Activated T-helper 1 cell treated with anti-CD3 and anti-CD28 coated beads, Interleukin-12 subunit alpha, Interleukin-12 subunit beta, Interleukin-2, Interleukin-4 antibody, amounts not matched to agents 30 ng/mL and 10 ng/mL and 1 ng/mL, durations not matched to agents 14 hours and 24 hours and 36 hours (primary cell): ENCODE data around the gene ZNF205. TPM values are rescaled to one million over a fixed set of nuclear protein-coding genes. Genes with fewer than 3 reads are reported as not detected.
"Not testable (repeated sequence)": the region's sequence is repeated elsewhere in the genome, so short reads cannot be mapped to it uniquely, and the experiment has no call there.

Source experiments
- DNase-seq: peaks from one replicate; pipeline ENCODE4 v3.0.0; 2021; ENCODE audit warnings: low spot score
- H3K27ac Mint-ChIP-seq: one replicate; pipeline ENCODE4 v1.8.0; 2021; ENCODE audit warnings: mild to moderate bottlenecking, mixed read lengths
- H3K27me3 Mint-ChIP-seq: one replicate; pipeline ENCODE4 v1.8.0; 2022; ENCODE audit warnings: mild to moderate bottlenecking, moderate library complexity, mixed read lengths; ENCODE audit not compliant: insufficient read depth
- H3K36me3 Mint-ChIP-seq: one replicate; pipeline ENCODE4 v1.8.0; 2021; ENCODE audit warnings: low read depth, mixed read lengths
- H3K4me1 Mint-ChIP-seq: one replicate; pipeline ENCODE4 v1.8.0; 2021; ENCODE audit warnings: low read depth, mixed read lengths
- H3K4me3 Mint-ChIP-seq: one replicate; pipeline ENCODE4 v1.8.0; 2021; ENCODE audit warnings: mild to moderate bottlenecking, moderate library complexity, mixed read lengths
- H3K9me3 Mint-ChIP-seq: one replicate; pipeline ENCODE4 v1.8.0; 2021; ENCODE audit warnings: mixed read lengths
- intact Hi-C: fragments of 100-400 bp; cut with micrococcal nuclease; formaldehyde crosslinking; loops from one replicate; pipeline ENCODE4 v1.15.1; 2024
- total RNA-seq: library from RNA; stranded (reverse); gene quantifications from 2 replicates; pipeline ENCODE4 v1.2.3, GENCODE V29; 2022

Gene ZNF205
- total RNA-seq, 1 donor from 2014 or later, result 0.39 TPM

GRCh38 chr16:3073448-3073847, 38.9 kb upstream of the ZNF205 start:
- Mint-ChIP-seq H3K36me3 (peaks cover 29% of the 10 kb centered on the region), H3K4me3 (peak overlapping the region; percentile 84), H3K4me1 (peaks cover 81% of the 10 kb centered on the region), H3K27ac (peak overlapping the region; percentile 100), H3K9me3 (peaks cover 5% of the 10 kb centered on the region), H3K27me3 (peaks cover 2% of the 10 kb centered on the region)
- intact Hi-C loops, result no loop called here
- DNase-seq, result no peak

DNA sequence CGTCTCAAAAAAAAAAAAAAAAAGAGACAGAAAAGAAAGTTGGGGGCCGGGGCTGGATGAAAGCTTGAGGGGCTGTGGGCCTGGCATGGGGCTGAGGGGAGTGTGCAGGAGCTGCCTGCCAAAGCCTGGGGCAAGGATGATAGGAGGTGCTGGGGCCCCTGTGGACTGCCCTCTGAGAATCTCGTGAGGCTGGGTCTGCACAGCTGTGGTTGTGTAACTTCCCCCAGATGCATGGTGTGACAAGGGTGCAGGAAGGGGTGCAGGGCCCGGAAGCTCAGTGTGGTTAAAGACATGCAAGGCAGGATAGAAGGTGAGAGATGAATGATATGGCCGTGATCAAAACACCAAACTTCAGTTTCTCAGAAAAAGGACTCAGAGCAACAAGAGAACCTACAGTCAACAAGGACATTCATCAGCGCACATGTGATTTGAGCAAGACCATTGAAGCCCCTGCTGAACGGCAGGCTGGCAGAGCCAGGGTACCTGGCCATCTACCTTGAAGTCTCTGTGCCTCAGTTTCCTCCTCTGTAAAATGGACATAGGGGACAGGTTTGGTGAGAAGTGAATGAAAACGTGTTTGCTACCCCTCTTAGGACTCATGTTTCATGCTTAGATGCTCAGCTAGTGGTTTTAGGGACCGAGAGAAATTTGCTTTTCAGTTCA, 37.4 kb upstream of the ZNF205 start:
- peaks cover 29% of the 10 kb centered on the region for H3K36me3 Mint-ChIP-seq
- H3K27ac Mint-ChIP-seq, result peak overlapping the region; percentile 100
- peaks cover 2% of the 10 kb centered on the region for H3K27me3 Mint-ChIP-seq
- H3K4me3 Mint-ChIP-seq, result peak overlapping the region; percentile 84
- DNase-seq, result peak; percentile 85
- H3K9me3 Mint-ChIP-seq, result peaks cover 16% of the 10 kb centered on the region
- intact Hi-C loops, result loop anchor here (1.0 to 2.0 kb wide), 3 partner anchors 8 to 26 kb away; no protein-coding TSS in a partner anchor
- H3K4me1 Mint-ChIP-seq, result peaks cover 80% of the 10 kb centered on the region

GRCh38 chr16:3075523-3075915, 36.9 kb upstream of the ZNF205 start:
- no peak for DNase-seq
- peak overlapping the region; percentile 100 for H3K27ac Mint-ChIP-seq

GRCh38 chr16:3075946-3076345, 36.4 kb upstream of the ZNF205 start:
- intact Hi-C loops, result loop anchor here (1.0 to 2.0 kb wide), 3 partner anchors 9 to 25 kb away; no protein-coding TSS in a partner anchor
- peaks cover 28% of the 10 kb centered on the region for H3K36me3 Mint-ChIP-seq
- DNase-seq, H3K27me3 Mint-ChIP-seq: not testable (repeated sequence)
- peaks cover 84% of the 10 kb centered on the region for H3K4me1 Mint-ChIP-seq
- peak overlapping the region; percentile 84 for H3K4me3 Mint-ChIP-seq
- H3K9me3 Mint-ChIP-seq, result peaks cover 19% of the 10 kb centered on the region
- H3K27ac Mint-ChIP-seq, result peak overlapping the region; percentile 100

More at GRCh38 chr16:3075523-3075915, 36.9 kb upstream of the ZNF205 start:
- H3K4me3 Mint-ChIP-seq, result peak overlapping the region; percentile 84
- peaks cover 81% of the 10 kb centered on the region for H3K4me1 Mint-ChIP-seq
- H3K9me3 Mint-ChIP-seq, result peaks cover 17% of the 10 kb centered on the region
- peaks cover 25% of the 10 kb centered on the region for H3K36me3 Mint-ChIP-seq
- intact Hi-C loops, result loop anchor here (1.0 to 2.0 kb wide), 3 partner anchors 8 to 25 kb away; no protein-coding TSS in a partner anchor
- peaks cover 2% of the 10 kb centered on the region for H3K27me3 Mint-ChIP-seq

DNA sequence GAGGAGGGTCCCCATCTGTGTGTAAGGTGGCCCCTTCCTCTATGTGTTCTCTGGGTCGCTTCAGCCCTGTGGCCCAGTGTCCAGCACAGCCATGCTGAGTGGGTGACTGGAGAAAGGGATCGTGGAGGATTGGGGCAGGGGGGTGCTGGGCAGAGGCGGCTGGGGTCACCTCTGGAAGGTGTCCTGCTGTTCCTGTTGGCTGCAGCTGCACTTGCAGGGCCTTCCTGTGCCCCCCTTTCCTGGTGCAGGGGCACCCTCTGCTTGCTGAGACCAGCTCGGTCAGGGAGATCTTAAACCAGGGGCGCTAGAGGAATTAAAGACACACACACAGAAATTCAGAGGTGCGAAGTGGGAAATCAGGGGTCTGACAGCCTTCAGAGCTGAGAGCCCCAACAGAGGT, 35.8 kb upstream of the ZNF205 start:
- Mint-ChIP-seq H3K4me1 (peaks cover 83% of the 10 kb centered on the region), H3K9me3 (peaks cover 23% of the 10 kb centered on the region), H3K27me3 (peaks cover 2% of the 10 kb centered on the region), H3K4me3 (peak overlapping the region; percentile 84), H3K27ac (peak overlapping the region; percentile 100), H3K36me3 (peaks cover 32% of the 10 kb centered on the region)
- intact Hi-C loops, result no loop called here
- no peak for DNase-seq

GRCh38 chr16:3080024-3080423, 32.4 kb upstream of the ZNF205 start:
- intact Hi-C loops, result no loop called here
- no peaks in the 10 kb centered on the region for H3K27me3 Mint-ChIP-seq
- peaks cover 32% of the 10 kb centered on the region for H3K36me3 Mint-ChIP-seq
- no peak overlapping the region for H3K4me3 Mint-ChIP-seq
- H3K9me3 Mint-ChIP-seq, result peaks cover 23% of the 10 kb centered on the region
- peak overlapping the region; percentile 73 for H3K27ac Mint-ChIP-seq
- no peak for DNase-seq
- peaks cover 68% of the 10 kb centered on the region for H3K4me1 Mint-ChIP-seq

GRCh38 chr16:3081957-3082356, 30.4 kb upstream of the ZNF205 start:
- DNase-seq, intact Hi-C loops, H3K27me3 Mint-ChIP-seq, H3K4me3 Mint-ChIP-seq: not testable (repeated sequence)
- H3K4me1 Mint-ChIP-seq, result peaks cover 63% of the 10 kb centered on the region
- H3K9me3 Mint-ChIP-seq, result peaks cover 23% of the 10 kb centered on the region
- peaks cover 30% of the 10 kb centered on the region for H3K36me3 Mint-ChIP-seq
- peak overlapping the region; percentile 29 for H3K27ac Mint-ChIP-seq

DNA sequence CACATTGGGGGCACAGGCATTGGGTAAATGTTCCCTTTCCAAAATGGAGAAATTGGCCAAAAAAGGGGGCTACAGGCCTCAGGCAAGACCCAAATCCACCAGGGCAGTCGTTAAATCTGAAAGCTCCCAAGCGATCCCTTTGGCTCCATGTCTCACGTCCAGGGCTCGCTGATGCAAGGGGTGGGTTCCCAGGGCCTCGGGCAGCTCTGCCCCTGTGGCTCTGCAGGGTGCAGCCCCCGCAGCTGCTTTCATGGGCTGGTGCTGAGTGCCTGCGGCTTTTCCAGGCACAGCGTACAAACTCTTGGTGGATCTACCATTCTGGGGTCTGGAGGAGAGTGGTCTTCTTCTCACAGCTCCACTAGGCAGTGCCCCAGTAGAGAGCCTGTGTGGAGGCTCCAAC, 29.0 kb upstream of the ZNF205 start:
- DNase-seq, H3K27me3 Mint-ChIP-seq, H3K27ac Mint-ChIP-seq, intact Hi-C loops, H3K4me3 Mint-ChIP-seq: not testable (repeated sequence)
- peaks cover 23% of the 10 kb centered on the region for H3K36me3 Mint-ChIP-seq
- peaks cover 58% of the 10 kb centered on the region for H3K4me1 Mint-ChIP-seq
- peaks cover 19% of the 10 kb centered on the region for H3K9me3 Mint-ChIP-seq

GRCh38 chr16:3084491-3084890, 27.9 kb upstream of the ZNF205 start:
- H3K36me3 Mint-ChIP-seq, result peaks cover 17% of the 10 kb centered on the region
- H3K4me3 Mint-ChIP-seq, result peak overlapping the region; percentile 33
- H3K4me1 Mint-ChIP-seq, result peaks cover 54% of the 10 kb centered on the region
- H3K9me3 Mint-ChIP-seq, result peaks cover 13% of the 10 kb centered on the region
- no peaks in the 10 kb centered on the region for H3K27me3 Mint-ChIP-seq
- peak overlapping the region; percentile 67 for H3K27ac Mint-ChIP-seq
- DNase-seq, result no peak
- intact Hi-C loops, result no loop called here

DNA sequence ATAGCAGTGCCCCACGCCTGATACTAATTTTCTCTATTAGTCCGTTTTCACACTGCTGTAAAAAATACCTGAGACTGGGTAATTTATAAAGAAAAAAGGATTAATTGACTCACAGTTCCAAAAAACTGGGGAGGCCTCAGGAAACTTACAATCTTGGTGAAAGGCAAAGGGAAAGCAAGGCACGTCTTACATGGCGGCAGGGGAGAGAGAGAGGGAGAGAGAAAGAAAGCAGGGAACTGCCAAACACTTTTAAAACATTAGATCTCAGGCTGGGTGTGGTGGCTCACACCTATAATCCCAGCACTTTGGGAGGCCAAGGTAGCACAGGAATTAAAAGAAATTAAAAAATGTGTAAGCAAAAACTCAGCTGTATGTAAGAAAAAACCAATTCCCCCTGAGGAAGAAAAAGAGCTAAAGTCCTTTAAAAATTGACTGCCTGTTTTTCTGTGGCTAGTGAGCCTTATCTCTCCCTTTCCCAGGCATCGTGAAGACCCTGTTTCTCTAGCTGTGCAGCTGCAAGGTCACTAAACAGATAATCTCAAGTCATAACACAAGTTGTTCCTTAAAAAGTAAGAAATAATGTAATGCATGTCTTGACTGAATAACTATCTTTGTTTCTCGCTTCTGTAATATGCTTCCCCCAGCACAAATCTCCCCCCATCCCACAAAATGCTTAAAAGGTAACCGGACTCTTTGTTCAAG, 27.3 kb upstream of the ZNF205 start:
- no peaks in the 10 kb centered on the region for H3K27me3 Mint-ChIP-seq
- peaks cover 48% of the 10 kb centered on the region for H3K4me1 Mint-ChIP-seq
- H3K4me3 Mint-ChIP-seq, result peak overlapping the region; percentile 62
- no peak for DNase-seq
- peaks cover 6% of the 10 kb centered on the region for H3K9me3 Mint-ChIP-seq
- H3K27ac Mint-ChIP-seq, result peak overlapping the region; percentile 83
- intact Hi-C loops, result no loop called here
- peaks cover 11% of the 10 kb centered on the region for H3K36me3 Mint-ChIP-seq

DNA sequence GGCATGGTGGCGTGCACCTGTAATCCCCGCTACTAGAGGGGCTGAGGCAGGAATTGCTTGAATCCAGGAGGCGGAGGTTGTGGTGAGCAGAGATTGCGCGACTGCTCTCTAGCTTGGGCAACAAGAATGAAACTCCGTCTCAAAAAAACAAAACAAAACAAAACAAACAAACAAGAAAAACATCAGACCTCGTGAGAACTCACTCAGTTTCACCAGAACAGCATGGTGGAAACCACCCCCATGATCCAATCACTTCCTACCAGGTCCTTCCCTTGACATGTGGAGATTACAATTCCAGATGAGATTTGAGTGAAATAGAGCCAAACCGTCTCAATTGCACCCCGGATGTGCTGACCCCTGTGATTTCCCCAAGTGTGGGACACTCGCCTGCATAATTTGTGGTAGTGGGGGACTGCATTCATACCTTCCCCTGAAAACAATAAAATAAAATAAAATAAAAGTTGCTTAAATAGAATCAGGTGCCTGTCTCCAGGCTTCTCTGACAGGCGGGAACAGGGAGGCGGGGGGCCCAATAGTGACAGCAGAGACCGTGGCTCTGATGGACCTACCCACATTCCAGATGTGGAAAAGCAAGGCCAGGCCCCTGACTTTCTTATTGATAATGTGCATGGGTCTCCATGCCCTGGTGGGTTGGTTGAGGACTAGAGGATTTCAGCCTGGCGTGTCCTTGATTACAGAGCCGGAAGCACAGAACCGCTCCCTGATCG, 26.4 kb upstream of the ZNF205 start:
- Mint-ChIP-seq H3K4me3 (peak overlapping the region; percentile 72), H3K4me1 (peaks cover 44% of the 10 kb centered on the region), H3K36me3 (peaks cover 6% of the 10 kb centered on the region), H3K9me3 (peaks cover 3% of the 10 kb centered on the region), H3K27me3 (no peaks in the 10 kb centered on the region), H3K27ac (peak overlapping the region; percentile 83)
- DNase-seq, result no peak
- intact Hi-C loops, result no loop called here

DNA sequence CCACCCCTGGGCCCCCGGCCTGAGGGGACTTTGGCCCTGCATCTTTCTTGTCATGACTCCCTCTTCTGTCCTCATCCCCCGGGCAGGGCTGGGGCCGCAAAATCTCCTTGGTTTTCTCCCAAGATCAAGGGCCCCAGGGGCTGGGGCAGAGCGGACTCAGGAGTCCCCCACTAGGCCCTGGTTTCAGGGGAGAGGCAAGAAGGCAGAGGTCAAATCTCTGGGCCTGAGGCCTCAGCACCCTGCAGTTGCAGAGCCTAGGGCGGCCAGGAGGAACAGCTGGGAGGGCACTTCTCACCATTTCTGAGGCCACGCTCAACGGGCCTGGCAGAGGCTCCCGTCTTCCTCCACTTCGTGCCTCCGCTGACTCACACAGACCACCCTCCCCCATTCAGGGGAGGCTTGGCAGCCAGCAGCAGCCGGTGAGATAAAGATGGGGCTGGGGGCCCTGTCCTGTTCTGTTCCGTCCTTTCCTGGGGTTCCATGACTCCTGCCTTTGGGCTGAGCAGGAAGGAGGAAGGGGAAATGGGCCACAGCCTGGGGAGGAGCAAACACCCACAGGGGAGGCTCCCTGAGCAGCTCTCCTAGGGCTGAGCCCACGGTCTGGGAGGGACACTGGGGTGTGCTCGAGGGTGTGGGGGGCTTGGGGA, 25.7 kb upstream of the ZNF205 start:
- peaks cover 4% of the 10 kb centered on the region for H3K36me3 Mint-ChIP-seq
- no peaks in the 10 kb centered on the region for H3K27me3 Mint-ChIP-seq
- peak overlapping the region; percentile 72 for H3K4me3 Mint-ChIP-seq
- no peak for DNase-seq
- H3K4me1 Mint-ChIP-seq, result peaks cover 47% of the 10 kb centered on the region
- H3K9me3 Mint-ChIP-seq, result no peaks in the 10 kb centered on the region
- intact Hi-C loops, result loop anchor here (1.0 kb wide), 1 partner anchor 10 kb away; no protein-coding TSS in a partner anchor
- H3K27ac Mint-ChIP-seq, result peak overlapping the region; percentile 73
